ENCODE results near the gene PTPRU.
"Not testable (repeated sequence)": the region's sequence is repeated elsewhere in the genome, so short reads cannot be mapped to it uniquely, and the experiment has no call there.

PTPRU gene

DNA sequence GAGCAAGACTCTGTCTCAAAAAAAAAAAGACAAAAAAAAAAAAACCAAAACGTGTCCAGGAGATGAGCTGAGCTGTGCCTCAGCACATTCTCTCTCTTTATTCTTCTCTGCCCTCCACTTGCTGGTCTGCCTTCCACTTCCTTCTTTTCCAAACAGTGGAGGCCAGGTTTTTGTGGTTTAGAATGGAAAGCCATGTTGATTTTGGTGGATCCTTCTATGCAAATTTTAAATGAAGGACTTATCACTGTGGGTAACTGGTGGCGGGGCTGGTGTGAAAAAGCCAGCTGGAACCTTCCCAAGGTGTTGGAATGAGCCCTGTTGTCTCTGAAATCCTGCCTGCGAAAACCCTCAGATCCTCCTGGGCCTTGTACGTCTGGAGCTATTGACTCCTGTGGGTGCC, 61.9 kb downstream of the PTPRU start:
- no peak for DNase-seq

GRCh38 chr1:29299446-29299845, 63.1 kb downstream of the PTPRU start:
- no peak for DNase-seq

GRCh38 chr1:29301732-29302131, 65.4 kb downstream of the PTPRU start:
- DNase-seq: not testable (repeated sequence)

GRCh38 chr1:29303201-29304024, 67.1 kb downstream of the PTPRU start:
- no peak for DNase-seq

- no peak for DNase-seq
These were observed 67.8 kb downstream of the PTPRU start for GRCh38 chr1:29304025-29304684.

DNA sequence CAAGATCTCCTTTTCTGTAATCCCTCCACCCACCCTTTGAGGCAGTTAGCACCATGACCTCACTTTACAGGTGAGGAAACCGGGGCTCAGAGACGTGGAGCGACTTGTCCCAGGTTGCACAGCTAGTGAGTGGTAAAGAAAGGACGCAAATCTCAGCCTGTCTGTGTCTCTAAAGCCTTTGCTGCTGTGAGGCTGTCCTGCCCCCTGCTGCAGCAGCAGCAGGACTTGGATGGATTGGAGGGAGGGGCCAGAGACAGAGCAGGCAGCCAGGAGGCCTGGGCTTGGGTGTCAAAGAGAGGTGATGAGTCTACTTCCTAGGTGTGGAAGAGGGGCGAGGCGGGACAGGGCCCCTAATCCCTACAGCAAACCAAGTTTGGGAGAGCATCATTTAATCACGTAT, 69.6 kb downstream of the PTPRU start:
- DNase-seq: no peak

DNA sequence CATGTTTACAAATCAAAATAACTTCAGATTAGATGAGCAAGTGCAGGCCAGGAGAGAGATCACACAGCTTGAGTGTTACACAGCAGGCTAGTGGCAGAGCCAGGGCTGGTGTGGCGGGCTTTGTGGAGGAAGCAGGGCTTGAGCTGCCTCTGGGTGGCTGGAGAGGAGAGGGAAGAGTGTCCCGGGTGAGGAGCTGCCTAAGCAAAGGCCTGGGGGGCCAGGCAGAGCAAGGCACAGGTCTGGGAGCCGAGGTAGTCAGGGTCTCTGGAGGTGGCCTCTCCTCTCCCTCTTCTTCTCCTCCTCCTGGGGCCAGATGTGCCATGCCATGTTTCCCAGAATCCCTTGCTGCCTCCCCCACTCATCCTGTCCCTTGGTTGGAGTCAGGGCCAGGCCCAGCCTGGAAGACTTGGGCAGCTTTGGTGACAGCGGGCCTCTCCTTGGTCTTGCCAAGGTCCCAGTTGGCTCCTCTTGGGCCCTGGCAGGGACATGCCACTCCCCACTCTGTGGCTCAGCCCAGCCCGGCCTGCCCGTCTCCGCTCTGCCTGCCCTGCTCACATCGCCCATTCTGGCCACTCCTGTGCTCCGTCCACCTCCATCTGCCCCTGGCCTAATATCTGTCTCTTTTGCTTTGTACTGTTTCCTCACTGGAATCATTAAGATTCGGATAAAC, 70.3 kb downstream of the PTPRU start:
- DNase-seq: no peak

DNA sequence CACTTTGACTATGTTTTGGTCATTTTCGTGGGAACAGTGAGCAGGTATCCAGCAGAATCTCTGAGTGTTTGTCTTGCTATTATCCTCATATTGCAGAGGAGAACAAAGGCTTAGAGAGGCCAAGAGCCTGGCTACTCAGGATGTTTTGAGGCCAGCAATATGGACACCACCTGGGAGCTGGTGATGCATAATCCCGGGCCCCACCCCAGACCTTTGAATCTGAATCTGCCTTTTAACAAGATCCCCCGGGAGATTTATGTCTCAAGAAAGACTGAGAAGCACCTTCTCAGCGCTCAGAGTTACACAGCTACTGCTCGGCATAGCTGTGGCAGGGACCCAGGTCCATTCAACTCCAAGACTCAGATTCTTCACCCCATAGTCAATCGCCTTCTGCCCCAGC, 72.8 kb downstream of the PTPRU start:
- DNase-seq: no peak

DNA sequence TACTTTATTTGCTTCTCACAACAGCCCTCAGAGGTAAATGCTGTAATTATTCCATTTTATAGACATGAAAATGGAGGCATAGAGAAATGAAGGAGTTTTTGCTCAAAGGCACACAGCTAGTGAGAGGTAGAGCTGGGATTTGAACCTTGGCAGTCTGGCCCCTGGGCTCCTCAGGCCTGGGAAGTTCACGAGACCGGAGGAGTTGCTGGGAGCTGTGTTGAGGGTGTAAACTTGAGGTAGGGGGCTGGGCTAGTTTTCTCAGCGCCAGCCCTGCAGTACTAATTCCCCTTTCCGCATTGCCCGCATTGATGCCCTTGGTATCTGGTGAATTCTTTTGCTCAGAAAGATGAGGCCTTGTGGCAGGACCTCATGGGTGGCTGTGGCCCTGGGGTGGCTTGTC, 73.3 kb downstream of the PTPRU start:
- no peak for DNase-seq

DNA sequence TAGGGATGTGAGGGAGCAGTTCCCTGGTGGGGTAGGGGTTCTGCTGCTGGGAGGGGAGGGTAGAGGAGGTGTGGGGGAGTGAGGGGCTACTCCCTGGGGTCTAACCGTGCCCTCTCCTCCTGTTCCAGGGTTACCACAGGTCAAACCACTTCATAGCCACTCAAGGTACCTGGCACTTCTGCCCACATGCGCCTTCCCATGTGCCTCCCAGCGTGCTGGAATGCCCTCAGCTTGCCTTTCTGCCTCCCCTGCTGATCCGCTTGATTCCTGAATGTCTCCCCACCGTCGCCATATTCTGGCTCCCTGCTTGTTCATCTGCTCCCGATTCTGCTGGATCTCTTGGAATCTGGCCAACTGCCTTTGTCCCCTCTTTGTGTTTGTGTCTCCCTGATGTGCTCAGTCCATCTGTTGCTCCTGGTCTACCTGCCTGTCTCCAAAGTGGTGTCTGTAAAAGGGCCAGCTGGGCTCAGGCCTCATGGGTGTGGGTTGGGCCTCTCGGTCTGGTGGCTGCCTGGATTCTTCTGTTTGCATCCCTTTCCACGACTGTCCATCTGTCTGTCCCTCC, 74.4 kb downstream of the PTPRU start:
- no peak for DNase-seq

DNA sequence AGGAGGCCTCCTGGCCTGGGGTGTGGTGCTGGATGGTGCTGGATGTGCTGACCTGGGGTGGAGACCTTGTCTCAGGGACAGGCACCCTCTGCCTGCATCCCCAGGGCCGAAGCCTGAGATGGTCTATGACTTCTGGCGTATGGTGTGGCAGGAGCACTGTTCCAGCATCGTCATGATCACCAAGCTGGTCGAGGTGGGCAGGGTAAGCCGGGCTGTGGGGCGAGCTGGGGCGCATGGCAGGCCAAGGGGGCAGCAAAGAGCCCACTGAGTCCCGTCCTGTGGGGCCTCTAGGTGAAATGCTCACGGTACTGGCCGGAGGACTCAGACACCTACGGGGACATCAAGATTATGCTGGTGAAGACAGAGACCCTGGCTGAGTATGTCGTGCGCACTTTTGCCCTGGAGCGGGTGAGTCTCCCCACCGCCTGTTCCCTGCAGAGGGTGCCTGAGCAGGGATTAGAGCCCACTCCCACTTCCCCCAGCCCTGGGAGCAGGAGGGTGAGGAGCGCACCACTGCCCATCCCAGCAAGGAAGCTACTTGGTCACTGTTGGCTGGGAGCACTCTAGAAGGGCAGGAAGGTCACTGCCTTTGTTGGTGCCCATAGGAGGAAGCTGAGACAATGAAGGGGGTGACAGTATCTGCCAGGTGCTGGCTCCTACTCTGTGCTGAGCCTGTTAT, 75.2 kb downstream of the PTPRU start:
- no peak for DNase-seq

DNA sequence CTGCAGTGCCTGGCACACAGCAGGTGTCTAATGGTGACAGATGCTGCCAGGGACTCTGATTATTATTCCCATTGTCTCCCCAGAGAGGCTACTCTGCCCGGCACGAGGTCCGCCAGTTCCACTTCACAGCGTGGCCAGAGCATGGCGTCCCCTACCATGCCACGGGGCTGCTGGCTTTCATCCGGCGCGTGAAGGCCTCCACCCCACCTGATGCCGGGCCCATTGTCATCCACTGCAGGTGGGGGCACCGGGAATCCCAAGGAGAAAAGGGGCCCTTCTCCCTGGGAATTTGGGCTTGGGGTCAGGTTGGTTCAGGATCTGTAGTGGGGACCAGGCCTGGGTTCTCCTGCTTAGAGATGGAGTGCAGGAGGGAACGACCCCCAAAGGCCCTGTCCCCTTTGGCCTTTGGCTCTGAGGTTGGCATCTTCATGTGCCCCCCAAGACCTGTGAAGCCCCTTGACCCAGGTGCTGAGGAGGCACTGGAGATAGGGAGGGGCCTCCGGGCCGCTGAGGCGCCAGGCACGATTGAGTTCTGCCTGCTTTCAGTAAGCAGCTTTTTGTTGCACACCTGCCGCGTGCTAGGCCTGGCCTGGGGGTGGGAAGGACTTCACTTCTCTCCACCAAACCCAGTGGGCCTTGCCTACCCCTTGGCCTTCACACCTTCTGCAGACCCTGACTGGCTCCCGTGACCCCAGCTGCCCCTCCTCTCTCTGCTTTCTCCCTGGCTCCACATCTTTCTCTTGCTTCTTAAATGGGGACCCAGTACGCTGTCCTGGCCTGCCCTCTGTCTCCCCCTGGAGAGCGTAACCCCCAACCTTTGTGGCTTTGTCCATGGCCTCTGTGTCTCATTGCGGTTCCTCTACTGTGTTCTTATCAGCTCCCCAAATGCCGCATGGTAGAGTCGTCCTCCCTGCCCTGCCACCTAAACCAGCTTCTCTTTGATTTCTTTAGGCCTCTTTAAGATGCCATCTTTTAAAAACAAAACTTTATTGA, 76.4 kb downstream of the PTPRU start:
- DNase-seq: no peak

DNA sequence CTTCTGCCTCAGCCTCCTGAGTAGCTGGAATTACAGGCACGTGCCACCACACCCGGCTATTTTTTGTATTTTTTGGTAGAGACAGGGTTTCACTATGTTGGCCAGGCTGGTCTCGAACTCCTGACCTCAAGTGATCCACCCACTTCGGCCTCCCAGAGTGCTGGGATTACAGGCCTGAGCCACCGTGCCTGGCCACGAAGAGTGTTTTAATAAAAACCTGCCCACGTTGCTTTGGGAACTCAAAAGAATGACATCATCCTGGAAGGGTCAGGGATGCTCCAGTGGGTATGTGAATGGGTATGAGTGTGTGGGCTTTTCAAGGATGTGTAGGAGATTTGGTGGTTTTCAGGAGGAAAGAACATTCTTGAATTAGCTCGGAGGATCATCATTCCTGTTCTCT, 78.4 kb downstream of the PTPRU start:
- DNase-seq: not testable (repeated sequence)

- no peak for DNase-seq
These were observed 78.9 kb downstream of the PTPRU start for GRCh38 chr1:29315262-29315661.

DNA sequence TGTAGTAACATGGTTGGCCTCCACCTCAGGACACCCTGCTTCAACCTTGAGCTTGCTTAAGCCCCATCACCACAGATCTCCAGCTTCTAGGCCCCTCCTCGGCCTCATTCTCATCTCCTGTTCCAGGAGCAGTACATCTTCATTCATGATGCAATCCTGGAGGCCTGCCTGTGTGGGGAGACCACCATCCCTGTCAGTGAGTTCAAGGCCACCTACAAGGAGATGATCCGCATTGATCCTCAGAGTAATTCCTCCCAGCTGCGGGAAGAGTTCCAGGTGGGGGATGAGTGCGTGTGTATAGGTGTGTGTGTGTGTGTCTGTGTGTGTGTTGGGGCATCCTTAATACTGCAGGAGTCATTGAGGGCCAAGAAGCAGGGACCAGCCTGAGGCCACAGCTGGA, 79.6 kb downstream of the PTPRU start:
- DNase-seq: no peak

GRCh38 chr1:29317063-29317915, 81.0 kb downstream of the PTPRU start:
- DNase-seq: no peak

GRCh38 chr1:29317916-29318530, 81.7 kb downstream of the PTPRU start:
- DNase-seq: no peak

- DNase-seq: no peak
These were observed 82.4 kb downstream of the PTPRU start for GRCh38 chr1:29318724-29319123.

DNA sequence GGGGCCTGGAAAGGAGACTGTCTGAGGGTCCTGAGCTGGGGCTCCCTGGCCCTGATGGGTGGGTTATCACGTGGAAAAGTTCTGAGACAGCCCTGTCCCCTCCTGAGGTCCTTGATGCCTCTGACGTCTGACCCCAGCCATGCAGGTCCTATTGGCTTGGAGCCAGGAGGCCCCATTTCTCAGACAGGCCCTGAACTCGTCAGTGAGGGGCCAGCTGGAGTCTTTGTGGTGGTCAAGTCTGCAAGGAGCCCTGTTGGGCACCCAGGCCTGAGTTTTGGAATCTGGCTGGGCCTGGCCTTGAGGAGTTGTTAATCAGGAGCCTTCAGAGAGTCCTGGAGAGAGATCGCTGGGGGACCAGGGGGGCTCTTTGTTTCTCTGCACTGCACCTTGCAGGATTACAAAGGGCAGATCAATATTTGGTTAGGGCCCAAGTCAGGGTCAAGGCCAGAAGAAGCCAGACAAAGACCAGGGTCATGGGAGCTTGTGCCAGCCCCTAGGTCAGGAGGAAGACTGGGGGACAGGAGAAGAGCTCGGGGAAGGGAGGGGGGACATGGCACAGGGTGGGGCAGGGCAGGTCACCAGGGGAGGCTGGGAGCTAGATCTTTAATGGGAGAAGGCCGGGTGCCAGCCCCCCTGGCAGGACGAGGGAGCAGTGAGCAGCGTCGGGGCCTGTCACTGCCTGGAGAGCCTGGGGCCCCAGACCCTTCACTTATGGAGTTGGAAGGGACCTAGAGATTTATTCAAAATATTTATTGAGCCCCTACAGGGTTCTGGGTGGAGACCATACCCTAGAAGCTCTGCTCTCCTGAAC, 83.2 kb downstream of the PTPRU start:
- no peak for DNase-seq

Data from activated CD4-positive, alpha-beta T cell treated with anti-CD3 and anti-CD28 coated beads, Interleukin-2, amount 50 U/mL, for 4 hours (primary cell).